ENCODE data around the gene PPHLN1.
A peak's percentile ranks its signal among the peaks of the same experiment; 100 is the strongest.

The PPHLN1 gene, protein sequence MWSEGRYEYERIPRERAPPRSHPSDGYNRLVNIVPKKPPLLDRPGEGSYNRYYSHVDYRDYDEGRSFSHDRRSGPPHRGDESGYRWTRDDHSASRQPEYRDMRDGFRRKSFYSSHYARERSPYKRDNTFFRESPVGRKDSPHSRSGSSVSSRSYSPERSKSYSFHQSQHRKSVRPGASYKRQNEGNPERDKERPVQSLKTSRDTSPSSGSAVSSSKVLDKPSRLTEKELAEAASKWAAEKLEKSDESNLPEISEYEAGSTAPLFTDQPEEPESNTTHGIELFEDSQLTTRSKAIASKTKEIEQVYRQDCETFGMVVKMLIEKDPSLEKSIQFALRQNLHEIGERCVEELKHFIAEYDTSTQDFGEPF

DNA sequence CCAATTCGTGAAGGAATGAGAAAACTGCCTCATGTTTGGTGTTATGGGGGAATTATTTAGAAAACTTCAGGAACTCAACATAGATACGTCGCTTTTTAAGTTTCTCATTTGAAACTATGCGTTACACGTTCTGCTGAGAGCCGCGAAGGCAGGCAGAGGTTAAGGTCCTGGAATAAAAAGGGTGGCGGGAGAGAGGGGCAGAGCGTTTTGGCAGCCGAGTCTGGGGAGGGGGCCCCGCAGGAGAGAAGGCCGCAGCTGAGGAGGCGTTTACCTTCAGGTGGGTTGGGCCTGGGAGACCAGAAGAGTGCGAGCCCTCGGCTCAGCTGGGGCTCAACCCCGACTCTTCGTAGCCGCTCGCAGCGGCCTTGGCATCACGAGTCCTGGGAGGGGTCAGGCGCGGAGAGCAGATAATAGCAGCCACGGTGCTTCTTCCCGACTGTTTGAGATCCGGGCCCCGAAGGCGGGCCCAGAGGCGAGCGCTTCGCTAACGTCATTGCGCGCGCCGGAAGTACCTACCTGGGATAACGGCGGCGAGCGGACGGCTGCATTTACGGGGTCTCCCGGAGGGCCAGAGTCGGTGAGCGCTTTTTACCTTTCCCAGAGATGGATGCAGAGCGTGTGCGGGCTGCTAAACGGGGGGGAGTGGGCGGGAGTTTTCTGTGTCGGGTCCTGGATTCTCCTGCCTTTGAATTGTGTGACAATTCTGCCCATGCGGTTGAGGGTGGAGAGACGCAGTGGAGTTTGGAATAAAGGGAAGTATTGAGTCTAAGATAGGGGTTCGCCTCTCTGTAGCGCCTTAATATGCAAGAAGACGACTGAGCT, at the start of gene PPHLN1, which contains the start of gene ZCRB1:
Gene PPHLN1, plus strand, starts transcription at position 515 of the 822 bp plus-strand sequence. CDS start 9,736 bp downstream, outside the sequence.
Gene ZCRB1, minus strand, starts transcription at position 442 of the 822 bp plus-strand sequence. CDS start 1,992 bp downstream, outside the sequence.
- DNase-seq, result peak; percentile 80

DNA sequence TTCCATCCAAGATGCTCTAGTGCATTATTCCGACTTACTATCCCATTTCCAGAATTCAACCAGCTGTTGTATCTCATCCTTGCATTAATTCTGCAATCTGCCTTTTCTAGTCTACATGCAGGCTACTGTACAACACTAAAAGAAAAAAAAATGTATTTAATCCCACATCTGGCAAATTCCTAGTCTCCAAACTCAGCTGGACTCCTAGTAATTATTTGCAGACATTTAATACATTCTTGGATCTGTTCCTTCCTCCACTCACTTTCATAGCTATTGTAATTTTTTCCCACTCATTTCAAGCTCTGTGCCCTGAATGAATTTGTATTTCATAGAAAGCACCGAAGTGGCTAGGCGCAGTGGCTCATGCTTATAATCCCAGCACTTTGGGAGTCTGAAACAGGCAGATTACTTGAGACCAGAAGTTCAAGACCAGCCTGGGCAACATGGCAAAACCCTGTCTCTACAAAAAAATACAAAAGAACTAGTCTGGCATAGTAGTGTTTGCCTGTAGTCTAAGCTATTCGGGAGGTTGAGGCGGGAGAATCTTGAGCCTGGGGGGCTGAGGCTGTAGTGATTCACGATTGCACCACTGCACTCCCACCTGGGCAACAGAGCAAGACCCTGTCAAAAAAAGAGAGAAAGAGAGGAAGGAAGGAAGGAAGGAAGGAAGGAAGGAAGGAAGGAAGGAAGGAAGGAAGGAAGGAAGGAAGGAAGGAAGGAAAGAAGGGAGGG, 48.4 kb upstream of the PPHLN1 start:
- DNase-seq, result no peak

DNA sequence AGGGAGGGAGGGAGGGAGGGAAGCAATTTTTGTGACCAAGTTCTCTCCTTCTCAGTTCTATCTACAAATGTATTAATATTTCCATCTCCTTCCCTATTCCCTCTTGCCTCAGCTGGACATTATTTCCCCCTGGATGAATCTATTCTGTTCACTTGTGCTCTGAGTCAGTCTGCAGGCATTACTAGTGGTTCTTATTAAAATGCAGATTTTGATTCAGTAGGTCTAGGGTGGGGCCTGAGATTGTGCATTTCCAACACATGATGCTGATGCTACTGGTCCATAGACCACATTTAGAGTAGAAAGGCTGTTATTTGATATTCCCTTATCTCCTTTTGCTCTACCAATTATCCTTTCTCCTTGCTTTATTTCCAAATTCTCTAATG, 47.8 kb upstream of the PPHLN1 start:
- DNase-seq, result no peak

DNA sequence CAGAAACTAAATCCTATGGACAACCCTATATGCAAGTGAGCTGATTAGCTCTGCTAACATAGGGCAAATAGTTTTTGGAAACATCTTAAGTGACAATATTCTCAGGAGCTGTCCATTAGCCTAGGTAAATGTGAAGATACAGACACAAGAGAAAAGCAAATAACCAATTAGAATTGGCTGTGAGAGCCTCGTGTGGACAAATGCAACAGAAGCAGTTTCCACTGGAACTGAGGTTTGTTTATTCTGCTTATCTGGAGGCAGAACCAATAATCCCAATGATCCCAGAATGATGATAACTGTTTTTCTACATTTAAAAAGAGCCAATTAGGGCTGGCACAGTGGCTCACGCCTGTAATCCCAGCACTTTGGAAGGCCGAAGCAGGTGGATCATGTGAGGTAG, 44.7 kb upstream of the PPHLN1 start:
- DNase-seq, result no peak

DNA sequence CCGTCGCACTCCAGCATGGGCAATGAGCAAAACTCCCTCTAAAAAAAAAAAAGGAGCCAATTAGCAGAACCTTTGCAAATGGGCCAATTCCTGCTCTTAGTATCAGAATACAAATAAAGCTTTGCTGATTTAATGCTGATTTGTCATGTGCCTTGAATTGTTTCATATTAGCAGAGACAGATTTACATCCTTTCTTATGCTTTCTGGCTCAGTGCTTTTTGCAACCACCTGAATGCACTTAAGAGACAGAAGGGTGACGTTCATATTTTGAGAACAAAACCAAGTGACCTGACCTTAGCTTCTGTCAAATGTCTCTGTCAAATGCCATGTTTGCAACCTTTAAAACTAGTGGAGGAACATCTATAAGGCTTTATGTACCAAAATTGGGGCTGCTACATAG, 44.1 kb upstream of the PPHLN1 start:
- DNase-seq, result no peak

DNA sequence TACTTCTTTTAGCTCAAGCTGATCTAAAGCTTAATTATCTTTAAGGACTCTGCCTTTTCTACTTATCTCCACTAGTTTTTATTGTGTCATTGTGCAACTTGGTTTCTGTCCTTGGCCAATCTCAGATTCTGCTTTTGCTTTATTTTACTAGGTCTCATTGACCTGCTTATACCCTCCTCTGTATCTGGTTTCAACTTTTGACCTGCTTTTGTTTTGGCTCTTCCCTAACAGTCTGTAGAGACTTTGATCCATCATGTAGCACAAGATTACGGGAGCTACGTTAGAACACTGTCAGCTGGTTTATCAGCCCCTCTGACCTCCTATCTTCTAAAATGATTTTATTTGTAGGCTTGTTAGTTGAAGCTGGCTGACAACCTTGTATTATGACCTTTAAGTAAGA, 43.7 kb upstream of the PPHLN1 start:
- no peak for DNase-seq

DNA sequence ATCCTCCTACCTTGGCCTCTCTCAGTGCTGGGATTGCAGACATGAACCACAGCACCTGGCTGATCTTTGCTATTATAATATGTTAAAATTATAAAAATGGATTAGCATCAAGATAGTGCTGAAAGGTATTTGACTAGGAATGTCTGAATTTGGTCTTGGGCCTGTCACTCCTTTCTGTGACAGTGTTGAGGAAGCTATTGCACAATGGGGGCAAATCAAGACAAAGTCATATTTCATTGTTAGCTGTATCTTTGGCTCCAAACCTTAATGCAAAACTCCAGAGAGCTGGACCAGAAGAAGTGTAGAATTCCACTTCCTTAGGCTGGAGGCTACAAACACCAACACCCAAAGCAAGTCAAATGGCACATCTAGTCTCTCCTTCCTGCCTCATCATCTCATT, 42.2 kb upstream of the PPHLN1 start:
- no peak for DNase-seq

DNA sequence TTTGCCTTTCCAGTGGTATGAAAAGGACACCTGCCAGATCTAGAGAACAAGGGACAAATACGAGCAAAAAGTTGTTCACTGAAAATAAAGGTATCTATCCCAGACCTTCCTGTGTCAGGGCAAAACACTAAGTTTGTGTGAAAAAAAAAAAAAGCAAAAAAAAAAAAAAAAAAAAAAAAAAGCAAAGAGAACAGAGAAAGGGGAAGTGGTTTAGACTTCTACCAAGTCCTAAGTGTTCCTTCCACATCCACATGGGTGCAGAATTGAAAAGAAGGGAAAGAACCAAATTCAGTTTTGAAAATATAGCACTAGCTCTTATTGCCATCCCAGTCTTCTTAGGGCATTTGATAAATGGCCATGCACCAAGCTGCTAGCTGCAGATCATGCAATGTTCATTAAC, 41.8 kb upstream of the PPHLN1 start:
- no peak for DNase-seq

DNA sequence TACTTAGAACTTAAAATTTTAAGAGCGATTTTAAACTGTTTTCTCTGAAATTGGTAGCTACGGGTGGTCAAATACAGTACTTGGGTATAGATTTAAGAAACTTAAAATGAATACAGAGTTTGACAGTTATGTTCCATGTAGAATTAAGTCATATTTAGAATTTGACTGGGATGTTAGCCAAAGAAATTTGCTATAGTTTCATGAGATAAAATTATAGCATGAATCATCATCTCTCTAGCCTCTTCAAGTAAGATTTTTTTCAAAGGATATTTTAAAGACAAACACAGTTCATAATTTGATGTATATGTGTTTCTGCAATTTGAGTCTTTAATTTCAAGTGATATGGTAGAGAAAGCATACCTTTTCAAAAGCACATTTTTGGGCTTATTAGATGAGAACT, 41.1 kb upstream of the PPHLN1 start:
- DNase-seq, result peak; percentile 30

DNA sequence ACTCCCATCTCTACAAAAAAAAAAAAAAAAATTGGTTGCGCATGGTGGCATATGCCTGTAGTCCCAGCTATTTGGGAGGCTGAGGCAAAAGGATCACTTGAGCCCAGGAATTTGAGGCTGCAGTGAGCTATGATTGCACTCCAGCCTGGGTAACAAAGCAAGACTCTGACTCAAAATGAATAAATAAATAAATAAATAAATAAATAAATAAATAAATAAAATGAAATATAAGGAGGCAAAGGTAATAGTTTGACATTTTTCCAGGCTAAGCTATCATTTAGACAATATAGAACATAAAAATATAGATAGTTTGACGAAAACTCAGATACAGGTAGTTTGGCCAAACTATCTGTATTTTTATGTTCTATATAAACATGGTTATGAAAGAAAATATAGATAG, 40.5 kb upstream of the PPHLN1 start:
- no peak for DNase-seq

DNA sequence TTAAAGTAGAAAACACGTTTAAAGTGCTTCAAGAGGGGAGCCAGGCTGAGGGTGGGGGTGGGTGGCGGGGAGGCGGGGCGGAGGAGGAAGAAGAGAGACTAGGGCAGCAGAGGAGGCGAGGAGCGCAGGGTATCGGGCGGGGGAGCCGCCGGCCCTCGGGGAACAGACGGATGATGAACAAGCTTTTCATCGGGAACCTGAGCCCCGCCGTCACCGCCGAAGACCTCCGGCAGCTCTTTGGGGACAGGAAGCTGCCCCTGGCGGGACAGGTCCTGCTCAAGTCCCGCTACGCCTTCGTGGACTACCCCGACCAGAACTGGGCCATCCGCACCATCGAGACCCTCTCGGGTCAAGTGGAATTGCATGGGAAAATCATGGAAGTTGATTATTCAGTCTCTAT, 39.2 kb upstream of the PPHLN1 start:
- DNase-seq, result no peak

DNA sequence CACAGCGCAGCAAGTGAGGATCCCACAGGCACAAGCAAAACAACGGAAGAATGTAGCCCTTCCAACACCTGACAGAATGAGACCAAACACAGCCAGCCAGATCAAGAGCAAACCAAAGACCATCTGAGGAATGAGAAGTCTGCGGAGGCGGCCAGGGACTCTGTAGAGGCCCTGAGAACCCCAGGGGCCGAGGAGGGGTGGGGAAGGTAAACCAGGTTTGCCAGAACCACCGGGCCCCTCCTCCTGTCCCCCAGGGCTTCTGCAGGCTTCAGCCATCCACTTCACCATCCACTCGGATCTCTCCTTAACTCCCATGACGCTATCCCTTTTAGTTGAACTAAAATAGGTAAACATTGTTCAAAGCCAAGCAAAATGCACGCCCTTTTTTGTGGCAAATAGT, 37.4 kb upstream of the PPHLN1 start:
- DNase-seq, result no peak

DNA sequence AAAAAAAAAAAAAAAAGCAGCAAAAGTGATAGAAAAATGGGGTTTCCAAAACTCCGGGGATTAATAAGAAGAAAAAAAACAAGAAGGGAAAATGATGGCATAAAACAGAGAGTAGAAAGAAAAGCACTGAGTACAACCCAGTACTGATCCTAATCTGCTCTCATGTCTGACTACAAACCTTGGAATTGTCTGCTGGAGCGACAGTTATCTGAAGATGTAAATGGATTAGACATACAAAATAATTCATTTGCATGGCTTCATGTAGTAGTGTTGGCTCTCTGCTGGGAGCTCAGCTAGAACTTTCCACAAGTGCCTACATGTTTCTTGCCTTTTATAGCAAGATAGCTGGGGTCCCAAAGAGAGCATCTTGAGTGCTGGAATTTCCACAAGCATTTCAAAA, 34.3 kb upstream of the PPHLN1 start:
- DNase-seq, result no peak

DNA sequence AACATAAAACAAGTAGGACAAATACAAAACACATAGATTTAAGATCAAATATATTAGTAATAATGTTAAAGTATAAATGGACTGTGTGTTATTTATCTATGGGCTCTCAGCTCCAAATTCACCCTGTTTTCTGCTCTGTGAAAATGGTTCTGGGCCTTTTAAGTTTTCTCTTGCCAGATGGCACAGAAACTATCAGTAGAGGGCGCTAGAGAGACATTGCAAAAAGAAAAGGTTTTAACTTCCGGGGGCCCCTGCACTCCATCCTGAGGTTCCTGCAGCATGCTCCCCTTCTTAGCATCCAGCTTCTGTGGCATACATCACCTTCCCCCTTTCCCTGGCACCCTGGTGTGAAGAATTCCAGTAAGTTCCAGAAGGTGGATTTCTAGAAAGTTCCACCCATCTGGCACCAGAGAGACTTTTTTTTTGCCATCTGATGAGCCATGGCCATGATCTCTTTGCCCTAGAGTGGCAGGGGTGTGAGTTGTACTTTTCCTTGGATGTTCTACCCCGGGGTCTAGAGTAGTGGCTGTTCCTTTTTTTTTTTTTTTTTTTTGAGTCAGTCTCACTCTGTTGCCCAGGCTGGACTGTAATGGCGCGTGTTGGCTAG, 29.4 kb upstream of the PPHLN1 start:
- DNase-seq, result peak; percentile 3

DNA sequence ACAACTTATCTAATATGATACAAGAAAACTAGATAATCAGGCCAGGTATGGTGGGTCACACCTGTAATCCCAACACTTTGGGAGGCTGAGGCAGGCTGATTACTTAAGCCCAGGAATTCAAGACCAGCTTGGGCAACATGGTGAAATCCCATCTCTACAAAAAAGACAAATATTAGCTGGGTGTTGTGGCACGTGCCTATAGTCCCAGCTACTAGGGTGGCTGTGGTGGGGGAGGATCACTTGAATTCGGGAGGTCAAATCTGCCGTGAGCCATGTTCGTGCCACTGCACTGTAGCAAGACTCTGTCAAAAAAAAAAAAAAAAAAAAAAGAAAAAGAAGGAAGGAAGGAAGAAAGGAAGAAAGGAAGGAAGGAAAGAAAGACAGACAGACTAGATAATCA, 27.1 kb upstream of the PPHLN1 start:
- DNase-seq, result no peak

DNA sequence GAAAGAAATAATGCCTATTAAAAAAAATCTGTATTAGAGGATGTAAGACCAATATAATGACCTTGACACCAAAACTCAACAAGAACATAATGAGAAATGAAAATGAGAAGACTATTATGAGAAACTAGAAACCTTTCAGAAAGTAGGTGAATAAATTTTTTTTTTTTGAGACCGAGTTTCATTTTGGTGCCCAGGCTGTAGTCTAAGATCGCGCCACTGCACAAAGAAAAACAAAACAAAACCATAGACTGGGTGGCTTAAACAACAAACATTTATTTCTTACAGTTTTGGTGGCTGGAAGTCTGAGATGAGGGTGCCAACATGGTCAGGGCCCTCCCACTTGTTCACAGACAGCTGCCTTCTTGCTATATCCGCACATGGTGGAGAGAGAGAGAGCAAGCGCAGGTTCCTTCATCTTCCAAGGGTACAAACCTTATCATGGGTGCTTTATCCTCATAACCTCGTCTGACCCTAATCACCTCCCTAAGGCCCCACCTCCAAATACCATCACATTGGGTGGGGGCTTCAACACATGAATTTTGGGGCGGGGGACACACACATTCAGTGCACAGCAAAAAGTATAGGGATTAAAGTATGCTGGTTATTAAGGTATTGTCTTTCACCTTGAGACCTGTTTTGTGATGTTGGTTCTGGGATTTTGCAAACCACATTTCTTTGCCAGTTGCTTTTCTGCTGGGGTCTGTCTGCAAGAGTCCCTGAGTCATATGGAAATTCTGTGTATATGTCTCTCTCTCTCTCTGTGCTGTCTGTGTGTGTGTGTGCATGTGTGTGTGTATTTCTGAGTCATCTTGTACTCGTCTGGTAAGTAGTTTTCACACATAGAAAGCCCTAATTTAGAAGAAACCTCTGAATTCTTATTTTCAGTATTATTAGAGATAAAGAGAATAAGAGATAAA, 26.3 kb upstream of the PPHLN1 start:
- DNase-seq, result peak; percentile 79

DNA sequence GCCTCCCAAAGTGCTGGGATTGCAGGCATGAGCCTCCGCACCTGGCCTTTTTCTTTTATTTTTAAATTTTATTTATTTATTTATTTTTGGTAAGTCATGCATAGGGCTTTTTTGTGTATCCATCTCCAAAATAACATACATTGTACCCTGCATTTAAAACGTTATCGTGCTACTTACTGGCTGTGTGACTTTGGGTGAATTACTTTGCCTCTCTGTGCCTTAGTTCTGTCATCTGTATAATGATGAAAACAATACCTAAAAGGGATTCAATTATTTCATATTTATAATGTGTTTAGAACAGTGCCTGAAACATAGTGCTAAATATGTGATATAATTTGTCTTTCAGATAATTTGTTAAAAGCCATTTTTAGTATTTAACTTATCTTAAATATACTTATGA, 19.7 kb upstream of the PPHLN1 start:
- DNase-seq, result no peak

DNA sequence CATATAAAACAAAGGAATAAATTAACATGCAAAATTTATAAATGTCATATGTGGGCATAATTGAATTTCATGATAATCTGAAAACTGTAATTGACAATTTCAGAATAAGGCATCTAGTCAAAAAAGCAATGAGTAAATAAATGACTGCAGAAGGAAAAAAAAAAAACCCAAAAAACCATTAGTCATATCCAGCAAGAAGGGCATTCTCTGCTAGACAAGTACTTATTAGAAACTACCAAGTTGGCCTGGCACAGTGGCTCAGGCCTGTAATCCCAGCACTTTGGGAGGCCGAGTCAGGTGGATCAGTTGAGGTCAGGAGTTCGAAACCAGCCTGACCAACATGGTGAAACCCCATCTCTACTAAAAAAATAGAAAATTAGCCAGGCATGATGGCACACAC, 17.6 kb upstream of the PPHLN1 start:
- no peak for DNase-seq

DNA sequence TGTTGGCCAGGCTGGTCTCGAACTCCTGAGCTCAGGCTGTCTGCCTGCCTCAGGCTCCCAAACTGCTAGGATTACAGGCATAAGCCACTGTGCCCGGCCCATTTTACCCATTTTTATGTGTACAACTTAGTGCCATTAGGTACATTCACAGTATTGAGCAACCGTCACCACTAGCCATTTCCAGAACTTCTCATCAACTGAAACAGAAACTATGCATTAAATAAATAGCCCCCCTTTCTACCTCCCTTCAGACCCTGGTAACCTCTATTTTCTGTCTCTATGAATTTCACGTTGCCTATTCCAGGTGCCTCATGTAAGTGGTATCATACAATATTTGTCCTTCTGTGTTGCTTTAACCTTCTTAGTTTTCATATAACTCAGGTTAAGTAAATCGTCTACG, 16.0 kb upstream of the PPHLN1 start:
- DNase-seq, result no peak

DNA sequence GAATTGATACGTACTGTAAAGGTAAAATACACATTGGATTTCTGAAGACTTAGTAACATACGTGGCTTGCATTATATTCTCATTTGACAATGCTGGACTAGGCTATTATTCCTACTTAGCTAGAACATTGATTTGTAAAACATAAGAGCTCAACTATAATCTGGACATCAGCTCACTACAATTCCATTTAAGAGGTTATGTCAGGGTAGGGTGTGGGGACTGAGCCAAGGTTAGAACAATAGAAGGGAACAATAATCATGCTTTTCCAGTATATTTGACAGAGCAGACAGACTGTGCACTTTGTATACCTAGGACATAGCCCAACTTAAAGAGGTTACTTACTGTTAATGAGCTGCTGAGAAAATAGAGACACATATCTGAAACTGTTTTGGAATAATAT, 10.9 kb upstream of the PPHLN1 start:
- DNase-seq, result no peak

DNA sequence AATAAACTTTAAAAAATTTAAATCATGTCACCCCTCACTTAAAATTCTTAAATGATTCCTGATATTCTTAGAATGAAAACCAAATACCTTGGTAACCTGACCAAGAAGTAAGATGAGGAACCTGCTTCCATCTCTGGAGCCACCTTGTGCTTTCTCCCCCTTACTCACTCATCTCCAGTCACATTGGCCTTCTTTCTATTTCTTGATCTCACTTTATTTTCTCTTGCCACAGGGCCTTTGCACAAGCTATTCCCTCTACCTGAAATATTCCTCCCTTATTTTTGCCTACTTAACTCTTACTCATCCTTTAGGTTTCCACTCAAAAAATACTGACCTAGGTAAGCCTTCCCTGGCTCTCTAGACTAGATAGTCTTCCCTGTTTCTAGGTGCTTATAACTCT, 5.2 kb upstream of the PPHLN1 start:
- no peak for DNase-seq

DNA sequence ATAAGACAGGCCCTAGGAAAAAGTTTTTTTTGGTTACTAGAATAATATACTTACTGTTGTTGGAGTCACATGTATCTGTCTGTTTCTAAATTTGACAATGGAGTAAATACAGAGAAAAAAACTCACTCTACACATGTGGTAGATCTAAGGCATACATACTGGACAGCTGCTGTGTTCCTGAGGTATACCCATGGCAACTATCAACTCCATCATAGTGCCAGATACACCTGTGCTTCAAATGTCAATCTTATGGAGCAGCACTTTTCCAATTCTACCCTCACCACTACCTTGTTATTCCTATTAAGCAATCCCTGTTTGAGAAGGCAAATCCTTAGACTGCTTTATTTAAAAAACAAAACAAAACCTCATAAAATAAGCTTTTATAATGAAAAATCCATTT, 3.4 kb upstream of the PPHLN1 start:
- DNase-seq, result no peak
